Osteoblast (primary cell): ENCODE data around the gene OAT. TPM values are rescaled to one million over a fixed set of nuclear protein-coding genes. Genes with fewer than 3 reads are reported as not detected.

ENCODE experiments used
- DNase-seq: peaks from one replicate; pipeline ENCODE4 v3.0.0; 2011; ENCODE audit warnings: low spot score, mixed read lengths; ENCODE audit not compliant: insufficient read length; ENCODE audit errors: missing footprints
- H2AFZ ChIP-seq: 2 replicates; pipeline ENCODE4 v1.6.0; 2011; ENCODE audit warnings: mild to moderate bottlenecking, low read length
- H3K27ac ChIP-seq: 2 replicates; pipeline ENCODE4 v1.5.1; 2011; ENCODE audit warnings: mild to moderate bottlenecking, low read depth, low read length, moderate library complexity
- H3K27me3 ChIP-seq: 2 replicates; pipeline ENCODE4 v1.6.0; 2012; ENCODE audit warnings: mild to moderate bottlenecking, control low read depth, inconsistent platforms, low read length, moderate library complexity; ENCODE audit not compliant: insufficient read depth
- H3K36me3 ChIP-seq: 2 replicates; pipeline ENCODE4 v1.5.1; 2011; ENCODE audit warnings: mild to moderate bottlenecking, low read length, control low read depth, moderate library complexity; ENCODE audit not compliant: insufficient read depth
- H3K4me1 ChIP-seq: 2 replicates; pipeline ENCODE4 v1.5.1; 2011; ENCODE audit warnings: mild to moderate bottlenecking, low read length, control low read depth, moderate library complexity; ENCODE audit not compliant: insufficient read depth
- H3K4me2 ChIP-seq: 2 replicates; pipeline ENCODE4 v1.6.0; 2011; ENCODE audit warnings: mild to moderate bottlenecking, low read length; ENCODE audit not compliant: insufficient read depth
- H3K4me3 ChIP-seq: fragments of 200-600 bp; sonication (generic); 3 replicates; pipeline ENCODE4 v1.5.1; 2012; ENCODE audit warnings: mild to moderate bottlenecking, low read length, inconsistent platforms; ENCODE audit not compliant: insufficient read depth
- H3K79me2 ChIP-seq: 2 replicates; pipeline ENCODE4 v1.6.0; 2012; ENCODE audit warnings: mild to moderate bottlenecking, low read length, control low read depth, inconsistent platforms; ENCODE audit not compliant: insufficient read depth
- H3K9me3 ChIP-seq: 2 replicates; pipeline ENCODE4 v1.5.1; 2011; ENCODE audit warnings: low read depth, low read length, control low read depth
- H4K20me1 ChIP-seq: 2 replicates; pipeline ENCODE4 v1.6.0; 2012; ENCODE audit warnings: mild to moderate bottlenecking, low read length, control low read depth; ENCODE audit not compliant: insufficient read depth
- total RNA-seq: library from RNA; depleted of rRNA; stranded (reverse); fragments of >200 nt; gene quantifications from 2 replicates; pipeline ENCODE4 v1.2.3, GENCODE V29; 2012
- TF ChIP-seq, protein P1 (sequence below): IDR thresholded peaks from 2 replicates; pipeline ENCODE4 v1.5.1; 2011; ENCODE audit warnings: mild to moderate bottlenecking, low read depth, low read length, moderate library complexity; ENCODE audit errors: extremely low read depth

The OAT gene
- total RNA-seq, 1 donor: 202 TPM

DNA sequence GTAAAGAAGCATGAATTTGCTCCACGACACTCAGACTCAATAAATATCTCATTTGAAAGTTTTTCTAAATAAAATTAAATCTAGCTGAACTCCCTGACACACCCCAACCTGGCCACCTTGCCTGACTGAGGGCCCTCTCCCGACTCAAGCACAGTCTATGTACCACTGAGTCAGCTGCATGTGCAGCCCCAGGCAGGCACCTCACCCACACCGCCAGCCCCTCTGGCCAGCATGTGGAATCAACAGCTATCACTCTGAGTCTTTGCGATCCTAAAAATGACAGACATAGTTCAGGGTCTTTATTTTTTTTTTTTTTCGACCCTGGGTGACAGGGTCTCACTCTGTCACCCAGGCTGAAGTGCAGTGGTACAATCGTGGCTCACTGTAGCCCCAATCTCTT is 35.2 kb downstream of the OAT start:
- no peak overlapping the region for H3K27ac ChIP-seq
- TF ChIP-seq, protein P1, sequence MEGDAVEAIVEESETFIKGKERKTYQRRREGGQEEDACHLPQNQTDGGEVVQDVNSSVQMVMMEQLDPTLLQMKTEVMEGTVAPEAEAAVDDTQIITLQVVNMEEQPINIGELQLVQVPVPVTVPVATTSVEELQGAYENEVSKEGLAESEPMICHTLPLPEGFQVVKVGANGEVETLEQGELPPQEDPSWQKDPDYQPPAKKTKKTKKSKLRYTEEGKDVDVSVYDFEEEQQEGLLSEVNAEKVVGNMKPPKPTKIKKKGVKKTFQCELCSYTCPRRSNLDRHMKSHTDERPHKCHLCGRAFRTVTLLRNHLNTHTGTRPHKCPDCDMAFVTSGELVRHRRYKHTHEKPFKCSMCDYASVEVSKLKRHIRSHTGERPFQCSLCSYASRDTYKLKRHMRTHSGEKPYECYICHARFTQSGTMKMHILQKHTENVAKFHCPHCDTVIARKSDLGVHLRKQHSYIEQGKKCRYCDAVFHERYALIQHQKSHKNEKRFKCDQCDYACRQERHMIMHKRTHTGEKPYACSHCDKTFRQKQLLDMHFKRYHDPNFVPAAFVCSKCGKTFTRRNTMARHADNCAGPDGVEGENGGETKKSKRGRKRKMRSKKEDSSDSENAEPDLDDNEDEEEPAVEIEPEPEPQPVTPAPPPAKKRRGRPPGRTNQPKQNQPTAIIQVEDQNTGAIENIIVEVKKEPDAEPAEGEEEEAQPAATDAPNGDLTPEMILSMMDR: no peak

DNA sequence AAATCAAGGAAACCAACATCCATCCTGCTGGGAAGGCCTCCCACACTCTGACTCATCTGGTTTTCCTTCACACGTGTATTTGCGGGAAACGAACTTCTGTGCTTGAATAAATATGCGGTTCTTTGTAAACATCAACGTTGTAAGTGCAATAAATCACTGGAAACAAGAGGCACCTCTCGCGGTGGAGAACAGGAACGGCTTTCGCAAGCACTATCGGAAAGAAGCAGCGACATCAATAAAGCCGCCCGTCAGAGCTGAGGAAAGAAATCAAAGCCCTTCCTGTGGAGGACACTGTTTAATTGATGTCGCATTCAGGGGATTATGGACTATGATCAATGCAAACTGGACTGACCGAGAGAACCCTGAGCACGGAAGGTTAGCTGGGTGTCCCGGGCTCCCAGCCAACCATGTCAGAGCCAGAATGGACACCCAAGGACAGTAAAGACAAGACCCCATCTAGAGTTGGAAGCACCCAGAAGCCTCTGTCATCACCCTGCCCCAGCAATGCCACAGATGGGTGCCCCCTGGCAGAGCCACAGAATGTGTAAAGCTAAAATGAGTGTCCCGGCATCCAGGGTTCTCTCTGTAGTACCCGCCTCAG is 37.6 kb downstream of the OAT start:
- Histone ChIP-seq H3K4me3 (no peak overlapping the region), H3K9me3 (no peaks in the 10 kb centered on the region), H3K27me3 (peaks cover 23% of the 10 kb centered on the region), H4K20me1 (no peaks in the 10 kb centered on the region), H2AFZ (no peak overlapping the region), H3K4me1 (no peaks in the 10 kb centered on the region), H3K36me3 (no peaks in the 10 kb centered on the region), H3K4me2 (no peak overlapping the region), H3K79me2 (no peaks in the 10 kb centered on the region), H3K27ac (no peak overlapping the region)
- TF ChIP-seq, protein P1: no peak
- peak; percentile 79 for DNase-seq

More for the DNA sequence above, 35.2 kb downstream of the OAT start:
- no peaks in the 10 kb centered on the region for H3K9me3 ChIP-seq
- DNase-seq: no peak
- H3K4me1 ChIP-seq: no peaks in the 10 kb centered on the region
- H3K27me3 ChIP-seq: peaks cover 23% of the 10 kb centered on the region
- no peaks in the 10 kb centered on the region for H3K79me2 ChIP-seq
- H2AFZ ChIP-seq: no peak overlapping the region
- no peak overlapping the region for H3K4me3 ChIP-seq
- H4K20me1 ChIP-seq: no peaks in the 10 kb centered on the region
- H3K4me2 ChIP-seq: no peak overlapping the region
- no peaks in the 10 kb centered on the region for H3K36me3 ChIP-seq

DNA sequence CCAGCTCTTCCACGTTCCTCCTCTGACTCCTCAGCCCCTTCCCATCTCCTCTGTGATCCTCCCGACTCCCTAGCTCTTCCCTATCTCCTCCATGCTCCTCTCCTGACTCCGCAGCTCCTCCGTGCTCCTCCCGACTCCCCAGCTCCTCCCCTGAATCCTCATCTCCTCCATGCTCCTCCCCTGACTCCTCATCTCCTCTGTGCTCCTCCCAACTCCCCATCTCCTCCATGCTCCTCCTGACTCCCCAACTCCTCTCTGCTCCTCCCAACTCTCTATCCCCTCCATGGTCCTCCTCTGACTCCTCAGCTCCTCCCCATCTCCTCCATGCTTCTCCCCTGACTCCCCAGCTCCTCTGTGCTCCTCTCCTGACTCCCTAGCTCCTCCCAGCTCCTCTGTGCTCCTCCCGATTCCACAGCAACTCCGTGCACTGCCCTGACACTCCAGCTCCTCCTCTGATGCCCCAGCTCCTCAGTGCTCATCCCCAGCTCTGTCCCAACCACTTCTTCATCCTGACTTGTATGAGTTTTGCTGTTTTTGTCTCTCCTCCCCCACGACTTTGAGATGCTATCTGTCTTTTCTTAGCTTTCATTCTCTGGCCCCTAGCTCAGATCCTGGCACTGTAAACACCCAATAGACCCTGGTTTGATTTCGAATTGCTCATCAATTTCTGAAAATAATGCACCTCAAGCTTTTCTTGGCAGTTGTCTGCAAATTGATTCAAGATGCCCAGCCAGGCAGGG is 38.3 kb downstream of the OAT start:
- TF ChIP-seq, protein P1: no peak
- peaks cover 23% of the 10 kb centered on the region for H3K27me3 ChIP-seq
- no peaks in the 10 kb centered on the region for H3K36me3 ChIP-seq
- H3K79me2 ChIP-seq: no peaks in the 10 kb centered on the region
- peak; percentile 78 for DNase-seq
- H4K20me1 ChIP-seq: no peaks in the 10 kb centered on the region
- H2AFZ ChIP-seq: no peak overlapping the region
- no peaks in the 10 kb centered on the region for H3K9me3 ChIP-seq
- H3K27ac ChIP-seq: no peak overlapping the region
- H3K4me1 ChIP-seq: no peaks in the 10 kb centered on the region
- H3K4me3 ChIP-seq: no peak overlapping the region
- no peak overlapping the region for H3K4me2 ChIP-seq

DNA sequence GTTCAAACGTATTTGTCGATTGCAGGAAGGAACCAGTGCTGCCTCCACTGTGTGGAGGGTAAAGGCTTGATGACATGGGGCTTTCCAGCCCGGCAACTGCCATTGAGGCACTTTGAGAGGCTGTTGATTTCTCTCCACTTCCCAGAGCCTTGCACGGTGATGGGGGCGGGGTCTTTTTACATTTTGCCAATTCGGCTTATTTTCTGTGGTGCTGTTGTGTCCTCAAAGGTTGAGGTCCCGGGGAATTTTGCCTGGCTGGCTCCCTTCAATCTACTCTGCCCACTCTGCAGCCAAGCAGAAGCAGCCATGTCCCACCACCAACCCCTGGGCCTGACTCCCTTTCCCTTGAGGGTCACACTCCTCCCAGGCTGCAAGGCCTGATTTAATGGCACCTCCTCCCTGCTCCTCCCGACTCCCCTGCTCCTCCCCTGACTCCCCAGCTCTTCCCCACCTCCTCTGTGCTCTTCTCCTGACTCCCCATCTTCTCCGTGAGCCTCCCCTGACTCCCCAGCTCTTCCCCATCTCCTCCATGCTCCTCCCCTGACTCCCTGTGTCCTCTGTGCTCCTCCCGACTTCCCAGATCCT is 39.0 kb downstream of the OAT start:
- H3K79me2 ChIP-seq: no peaks in the 10 kb centered on the region
- H4K20me1 ChIP-seq: no peaks in the 10 kb centered on the region
- no peak overlapping the region for H3K4me3 ChIP-seq
- H3K4me2 ChIP-seq: no peak overlapping the region
- H3K36me3 ChIP-seq: no peaks in the 10 kb centered on the region
- no peak overlapping the region for H3K27ac ChIP-seq
- TF ChIP-seq, protein P1: no peak
- no peaks in the 10 kb centered on the region for H3K9me3 ChIP-seq
- DNase-seq: peak; percentile 57
- no peak overlapping the region for H2AFZ ChIP-seq
- H3K4me1 ChIP-seq: no peaks in the 10 kb centered on the region
- peaks cover 25% of the 10 kb centered on the region for H3K27me3 ChIP-seq
